MM.1S (cell line): ENCODE data around the gene ERICH6.

ENCODE experiments used
- CTCF ChIP-seq: fragments of 300-600 bp; sonication (generic); IDR thresholded peaks from 2 replicates; pipeline ENCODE4 v1.5.1; 2016; ENCODE audit warnings: antibody characterized with exemption, low read length, mixed read lengths
- EZH2phosphoT487 ChIP-seq: fragments of 300-600 bp; sonication (generic); IDR thresholded peaks from 2 replicates; pipeline ENCODE4 v1.6.1; 2018; ENCODE audit warnings: antibody characterized with exemption, low read length

GRCh38 chr3:150675587-150675986 is 28.1 kb downstream of the ERICH6 start:
- TF ChIP-seq CTCF (no peak), EZH2phosphoT487 (no peak)
